NCI-H2081 (cell line): Measurements from ENCODE around the gene ATP9B.

Experiments
- DNase-seq, 2 experiments: peaks; one replicate each; lab custom pipeline; 2025; lab: John Stamatoyannopoulos, UW

ATP9B gene

DNA sequence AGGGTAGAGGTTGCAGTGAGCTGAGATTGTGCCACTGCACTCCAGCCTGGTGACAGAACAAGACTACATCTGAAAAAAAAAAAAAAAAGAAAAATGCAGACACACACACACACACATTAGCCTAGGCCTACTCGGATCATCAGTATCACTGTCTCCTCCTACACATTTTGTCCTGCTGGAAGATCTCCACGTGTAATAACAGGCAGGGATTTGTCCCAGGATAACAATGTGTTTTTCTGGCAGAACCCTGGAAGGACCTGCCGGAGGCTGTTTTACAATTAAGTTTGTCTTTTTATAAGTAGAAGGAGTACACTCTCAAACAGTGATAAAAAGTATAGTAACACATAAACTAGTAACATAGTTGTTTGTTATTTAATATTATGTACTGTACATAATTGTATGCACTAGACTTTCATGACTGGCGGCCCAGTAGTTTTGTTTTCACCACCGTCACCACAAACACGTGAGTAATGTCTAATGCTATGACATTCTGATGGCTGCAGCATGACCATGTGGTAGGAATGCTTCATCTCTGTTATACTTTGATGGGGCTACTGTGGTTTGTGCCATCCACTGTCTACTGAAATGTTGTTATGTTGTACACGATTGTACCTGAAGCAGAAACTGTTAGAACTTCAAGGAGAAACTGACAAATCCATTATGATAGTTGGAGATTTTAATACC is 130.6 kb downstream of the ATP9B start:
- DNase-seq, result no peak

DNA sequence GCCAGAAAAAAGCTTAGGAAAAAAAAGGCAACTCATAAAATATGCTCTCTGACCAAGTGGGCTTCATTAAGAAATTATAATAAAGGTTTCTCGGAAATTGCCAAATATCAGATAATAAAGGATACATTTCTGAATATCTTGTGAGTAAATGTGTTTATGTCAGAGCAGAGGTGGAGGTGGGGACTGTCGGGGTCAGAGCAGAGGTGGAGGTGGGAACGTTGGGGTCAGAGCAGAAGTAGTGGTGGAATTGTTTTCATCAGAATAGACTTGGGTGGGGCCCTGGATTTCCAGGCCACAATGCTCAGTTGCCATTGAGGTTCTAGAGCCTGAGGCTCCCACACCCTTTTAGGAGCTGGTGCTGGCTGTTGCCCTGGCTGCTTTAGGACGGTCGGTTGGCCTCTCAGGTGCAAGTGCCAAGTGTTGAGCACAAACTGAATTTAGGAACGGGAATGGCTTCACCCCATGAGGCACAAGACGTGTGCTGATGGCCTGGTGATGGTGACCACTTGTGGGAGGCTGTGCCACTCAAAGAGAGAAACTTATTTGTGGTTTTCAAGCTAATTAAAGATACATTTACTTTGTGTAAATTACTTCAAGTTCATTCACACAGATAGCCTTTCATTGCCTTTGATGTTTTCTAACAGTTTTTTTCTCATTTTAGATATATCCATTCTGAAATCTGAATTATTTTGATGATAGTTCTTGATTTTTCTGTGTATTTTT is 131.5 kb downstream of the ATP9B start:
- DNase-seq, result no peak

GRCh38 chr18:79203017-79203605 is 133.9 kb downstream of the ATP9B start:
- no peak for DNase-seq

DNA sequence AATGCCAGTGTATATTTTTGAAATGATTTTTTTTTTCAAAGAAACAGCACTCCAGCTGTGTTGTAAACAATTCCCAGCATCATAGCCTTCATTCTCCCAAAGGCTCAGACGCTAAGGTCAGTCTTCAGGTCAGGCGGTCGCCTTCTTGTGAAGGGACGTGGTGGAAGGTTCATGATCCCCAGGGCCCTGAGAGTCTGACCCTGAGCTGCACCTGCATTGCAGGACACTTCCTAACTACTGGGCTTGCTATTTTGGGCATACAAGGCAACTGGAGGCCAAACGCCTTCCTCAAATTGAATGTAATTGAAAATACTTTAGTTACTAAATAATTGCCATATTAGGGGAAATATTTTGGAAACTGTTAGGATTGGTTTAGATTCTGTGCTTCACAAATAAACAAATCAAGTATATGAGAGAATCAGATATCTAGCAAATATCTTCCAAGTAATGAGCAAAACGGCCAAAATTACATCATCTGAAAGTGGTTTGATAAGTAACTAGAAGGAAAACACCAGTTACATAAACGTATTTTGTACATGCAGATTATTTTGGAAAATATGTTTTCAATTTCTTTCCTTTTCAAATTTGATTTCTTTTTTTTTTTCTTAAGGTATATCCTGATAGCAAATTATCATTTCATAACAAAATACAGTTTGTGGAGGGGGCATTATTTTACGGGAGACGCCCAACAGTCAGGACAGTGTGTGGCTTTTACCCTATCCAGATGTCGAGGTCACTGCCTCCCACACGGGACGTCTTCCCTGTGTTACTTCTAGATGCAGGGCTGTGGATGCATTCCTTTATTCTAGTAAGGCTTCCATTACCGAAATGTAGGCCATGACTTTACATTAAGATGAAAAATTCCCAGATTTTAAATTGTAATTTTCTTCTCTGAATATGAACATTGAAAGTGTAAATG is 136.0 kb downstream of the ATP9B start:
- DNase-seq, result no peak

DNA sequence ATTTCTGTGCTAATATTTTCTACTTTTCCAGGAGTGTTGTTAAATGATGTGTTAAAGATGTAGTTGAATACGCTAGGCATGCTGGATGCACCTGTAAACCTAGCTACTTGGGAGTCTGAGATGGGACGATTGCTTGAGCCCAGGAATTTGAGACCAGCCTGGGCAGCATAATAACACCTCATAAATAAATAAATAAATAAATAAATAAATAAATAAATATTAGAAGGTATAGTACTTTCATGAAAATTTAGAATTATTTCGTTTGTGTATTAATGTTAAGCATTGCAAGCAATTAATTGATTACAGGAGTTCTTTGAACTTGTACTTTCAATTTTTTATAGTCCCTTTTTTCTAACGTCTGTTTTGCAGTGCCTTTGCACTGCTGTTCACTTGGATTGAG is 137.2 kb downstream of the ATP9B start:
- no peak for DNase-seq

- DNase-seq, result no peak
Observed at GRCh38 chr18:79208906-79209305, 139.7 kb downstream of the ATP9B start.

DNA sequence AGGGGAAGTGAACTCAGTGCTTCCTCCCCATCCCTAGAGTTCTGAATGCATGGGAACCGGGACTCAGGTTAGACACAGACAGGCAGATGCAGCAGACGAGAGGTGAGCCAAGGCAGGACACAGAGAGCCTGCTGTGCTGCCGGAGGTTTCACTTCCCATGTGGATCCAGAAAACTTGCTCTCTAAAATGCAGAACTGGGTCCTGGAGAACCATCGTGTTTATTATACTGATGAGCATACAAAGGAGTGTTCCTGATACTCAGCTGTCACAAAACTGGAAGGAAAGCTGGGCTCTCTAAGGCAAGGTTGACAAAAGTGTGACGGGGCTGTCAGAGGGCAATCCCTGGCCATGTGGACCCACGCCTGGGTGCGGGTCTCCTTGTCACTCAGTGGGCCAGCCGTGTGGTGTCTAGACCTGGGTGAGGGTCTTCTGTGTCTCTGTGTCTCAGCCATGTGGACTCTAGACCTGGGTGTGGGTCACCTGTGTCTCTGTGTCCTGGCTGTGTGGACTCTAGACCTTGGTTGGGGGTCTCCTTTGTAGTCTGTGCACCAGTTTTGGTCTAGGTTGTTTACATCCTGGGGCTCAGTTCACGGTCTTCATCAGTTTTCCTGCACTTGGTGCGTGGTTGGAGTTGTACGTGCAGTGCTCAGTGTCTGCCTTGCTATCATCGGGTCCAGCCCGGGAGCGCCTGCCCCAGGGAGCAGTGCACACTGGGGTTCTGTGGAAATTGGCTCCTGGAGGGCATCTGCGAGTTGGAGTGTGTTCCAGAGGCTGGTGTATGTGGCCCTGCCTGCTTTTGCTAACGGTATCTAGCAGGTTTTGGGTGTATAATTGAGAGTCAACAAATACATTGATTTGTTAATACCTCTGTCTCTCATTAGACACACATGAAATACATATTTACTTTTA is 141.1 kb downstream of the ATP9B start:
- DNase-seq, result no peak

- DNase-seq, result no peak
Observed at GRCh38 chr18:79211844-79212243, 142.7 kb downstream of the ATP9B start.

DNA sequence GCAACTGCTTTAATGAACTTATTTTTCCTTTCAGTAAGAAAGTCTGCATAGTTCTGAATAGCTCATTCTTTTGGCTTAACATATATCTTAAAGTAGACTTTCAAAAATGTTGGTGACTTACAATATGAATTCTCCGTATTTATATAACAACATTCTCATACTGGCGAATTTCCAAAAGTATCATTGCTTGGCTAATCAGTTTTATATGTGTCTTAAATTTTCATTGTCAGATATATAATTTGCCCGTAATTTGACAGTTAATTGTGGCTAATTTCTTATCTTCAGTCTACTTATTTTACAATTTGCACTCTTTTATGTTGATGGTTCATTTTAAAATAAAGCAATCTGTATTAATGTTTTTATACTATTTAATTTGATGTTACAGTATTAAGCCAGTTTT is 144.9 kb downstream of the ATP9B start:
- no peak for DNase-seq

- no peak for DNase-seq
Observed at GRCh38 chr18:79216176-79216575, 147.0 kb downstream of the ATP9B start.

DNA sequence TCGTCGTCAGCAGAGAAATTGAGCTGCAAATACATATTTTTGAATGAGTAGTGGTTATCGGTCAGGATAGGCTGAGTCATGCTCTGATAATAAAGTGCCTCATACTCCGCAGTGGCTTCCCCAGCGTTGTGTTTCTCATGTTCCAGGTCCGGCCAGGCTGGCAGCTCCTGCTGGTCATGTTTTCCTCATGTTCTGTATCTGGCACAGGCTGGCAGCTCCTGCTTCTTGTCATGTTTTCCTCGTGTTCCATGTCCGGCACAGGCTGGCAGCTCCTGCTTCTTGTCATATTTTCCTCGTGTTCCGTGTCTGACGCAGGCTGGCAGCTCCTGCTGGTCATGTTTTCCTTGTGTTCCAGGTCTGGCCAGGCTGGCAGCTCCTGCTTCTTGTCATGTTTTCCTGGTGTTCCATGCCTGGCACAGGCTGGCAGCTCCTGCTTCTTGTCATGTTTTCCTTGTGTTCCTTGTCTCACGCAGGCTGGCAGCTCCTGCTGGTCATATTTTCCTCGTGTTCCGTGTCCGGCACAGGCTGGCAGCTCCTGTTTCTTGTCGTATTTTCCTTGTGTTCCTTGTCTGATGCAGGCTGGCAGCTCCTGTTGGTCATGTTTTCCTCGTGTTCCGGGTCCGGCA is 148.9 kb downstream of the ATP9B start:
- DNase-seq, result no peak

DNA sequence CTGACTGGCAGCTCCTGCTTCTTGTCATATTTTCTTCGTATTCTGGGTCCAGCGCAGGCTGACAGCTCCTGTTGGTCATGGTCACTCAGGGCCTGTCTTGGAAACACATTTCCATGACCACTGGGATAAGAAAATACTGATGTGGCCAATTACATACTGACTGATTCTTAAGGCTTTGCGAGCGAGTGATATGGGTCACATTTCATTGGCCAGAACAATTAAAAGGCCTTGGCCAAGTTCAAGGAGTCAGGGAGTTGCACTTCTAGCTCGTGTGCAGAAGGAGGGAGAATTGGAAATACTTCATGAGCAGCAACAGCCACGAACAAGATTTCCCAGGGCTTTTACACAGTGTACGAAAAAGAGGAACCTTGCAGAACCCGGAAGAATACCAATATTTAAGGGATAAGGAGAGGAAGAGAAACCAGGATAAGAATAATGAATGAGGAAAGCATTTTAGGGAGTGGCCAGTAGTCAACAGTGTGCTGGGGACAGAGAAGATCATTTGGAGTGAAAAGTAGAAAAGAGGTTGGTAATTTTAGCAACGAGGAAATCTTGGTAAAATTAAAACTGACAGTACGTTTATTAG is 149.5 kb downstream of the ATP9B start:
- no peak for DNase-seq

- no peak for DNase-seq
Observed at GRCh38 chr18:79221136-79221535, 151.9 kb downstream of the ATP9B start.

- DNase-seq, result no peak
Observed at GRCh38 chr18:79222790-79223189, 153.6 kb downstream of the ATP9B start.

DNA sequence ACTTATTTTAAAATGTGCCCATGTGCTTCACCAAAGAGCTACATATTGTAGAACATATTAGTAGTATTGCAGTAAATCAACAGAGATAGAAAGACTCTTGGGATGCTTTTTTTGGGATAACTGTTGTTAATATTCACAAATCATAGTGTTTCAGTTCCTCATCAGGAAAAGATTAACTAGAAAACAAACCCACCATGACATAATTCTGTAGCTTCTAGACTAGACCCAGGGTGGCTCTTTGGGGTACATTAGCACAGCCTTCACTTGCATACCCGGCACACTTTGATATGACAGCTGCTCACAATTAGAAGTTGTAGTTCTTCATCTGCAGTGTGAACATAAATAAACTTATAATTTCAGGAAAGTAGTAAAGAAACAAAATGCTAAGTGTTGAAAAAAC is 154.2 kb downstream of the ATP9B start:
- DNase-seq, result no peak

DNA sequence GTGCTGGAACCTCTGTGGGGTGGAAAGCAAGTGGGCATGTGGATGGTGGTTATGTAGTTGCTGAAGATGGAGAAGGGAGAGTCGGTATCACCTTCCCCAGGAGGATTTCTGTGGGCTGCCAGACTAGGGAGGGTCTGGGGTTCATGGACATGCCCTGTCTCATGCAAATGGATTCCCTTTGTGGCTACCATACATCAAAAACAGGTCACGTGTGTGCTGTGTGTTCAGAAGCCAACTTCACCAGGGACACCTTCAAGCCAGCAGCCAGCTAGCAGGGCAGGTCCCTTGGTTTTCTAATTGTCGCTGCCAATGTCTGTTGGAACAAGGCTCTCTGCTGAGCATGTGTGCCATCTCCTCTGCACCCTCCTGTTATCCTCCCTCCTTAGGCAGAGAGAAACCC is 155.2 kb downstream of the ATP9B start:
- DNase-seq, result no peak

- no peak for DNase-seq
Observed at GRCh38 chr18:79227621-79228020, 158.4 kb downstream of the ATP9B start.

DNA sequence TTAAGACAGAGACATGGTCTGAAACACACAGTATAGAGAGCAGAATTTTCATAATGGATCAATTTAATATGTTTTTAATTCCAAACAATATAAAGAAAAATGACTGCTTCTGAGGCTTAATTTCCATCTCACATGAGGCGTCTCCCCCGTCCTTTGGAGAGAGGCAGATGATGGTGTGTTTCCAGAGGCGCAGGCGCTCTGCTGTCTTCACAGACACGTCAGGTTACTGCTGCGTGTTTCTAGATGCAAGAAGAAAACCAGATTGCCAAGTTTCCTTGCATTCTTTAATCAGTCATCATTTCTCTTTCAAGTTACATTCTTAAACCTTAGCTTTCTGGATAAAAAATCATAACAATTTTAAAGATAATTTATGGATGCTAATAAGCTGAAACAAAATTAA is 160.2 kb downstream of the ATP9B start:
- no peak for DNase-seq

GRCh38 chr18:79234438-79234837 is 165.2 kb downstream of the ATP9B start:
- no peak for DNase-seq

GRCh38 chr18:79239631-79240030 is 170.4 kb downstream of the ATP9B start:
- DNase-seq, result no peak
